B cell (primary cell): ENCODE results near the gene LAX1.

Experiments
- CTCF ChIP-seq: fragments of 200-600 bp; IDR thresholded peaks from one replicate; pipeline ENCODE4 v1.8.0; 2022; ENCODE audit warnings: antibody characterized with exemption, mild to moderate bottlenecking
- EZH2 ChIP-seq: IDR thresholded peaks from 2 replicates; pipeline ENCODE4 v1.6.1; 2012; ENCODE audit warnings: borderline replicate concordance, low read depth, mild to moderate bottlenecking, moderate library complexity, low read length; ENCODE audit not compliant: insufficient read depth, poor library complexity, severe bottlenecking

GRCh38 chr1:203771901-203772301, 6.9 kb downstream of the LAX1 start:
- TF ChIP-seq CTCF (no peak), EZH2 (no peak)
